Measurements from ENCODE around the gene TPR.

The TPR gene

GRCh38 chr1:186326009-186326408 lies 49.0 kb downstream of the TPR start:
- no peak for DNase-seq

GRCh38 chr1:186325239-186325638 lies 49.8 kb downstream of the TPR start:
- DNase-seq: no peak

GRCh38 chr1:186323865-186324264 lies 51.2 kb downstream of the TPR start:
- DNase-seq: no peak

DNA sequence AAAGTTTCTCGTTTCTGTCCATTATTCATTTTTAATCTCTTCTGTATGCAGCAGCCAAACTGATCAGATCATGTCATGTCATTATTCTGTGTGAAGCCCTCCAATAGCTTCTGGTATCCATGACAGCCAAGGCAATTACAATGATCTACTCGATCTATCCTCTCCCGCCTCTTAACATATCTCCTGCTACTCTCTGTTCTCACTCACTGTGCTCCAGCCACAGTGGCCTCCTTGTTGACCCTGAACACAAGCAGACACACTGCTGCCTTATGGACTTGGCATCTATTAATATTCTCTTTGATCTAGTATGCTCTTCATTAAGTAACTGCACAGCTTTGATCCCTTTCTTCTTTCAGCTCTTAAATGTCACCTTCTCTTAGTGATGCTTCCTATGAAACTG lies 59.5 kb downstream of the TPR start:
- no peak for DNase-seq

GRCh38 chr1:186311375-186312051 lies 63.5 kb downstream of the TPR start:
- no peak for DNase-seq

- DNase-seq: no peak
These were observed 64.7 kb downstream of the TPR start for GRCh38 chr1:186310307-186310706.

GRCh38 chr1:186308264-186309060 lies 66.6 kb downstream of the TPR start:
- DNase-seq: no peak

DNA sequence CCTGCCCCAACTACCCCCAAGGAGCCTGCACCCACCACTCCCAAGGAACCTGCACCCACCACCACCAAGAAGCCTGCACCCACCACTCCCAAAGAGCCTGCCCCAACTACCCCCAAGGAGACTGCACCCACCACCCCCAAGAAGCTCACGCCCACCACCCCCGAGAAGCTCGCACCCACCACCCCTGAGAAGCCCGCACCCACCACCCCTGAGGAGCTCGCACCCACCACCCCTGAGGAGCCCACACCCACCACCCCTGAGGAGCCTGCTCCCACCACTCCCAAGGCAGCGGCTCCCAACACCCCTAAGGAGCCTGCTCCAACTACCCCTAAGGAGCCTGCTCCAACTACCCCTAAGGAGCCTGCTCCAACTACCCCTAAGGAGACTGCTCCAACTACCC lies 67.6 kb downstream of the TPR start:
- no peak for DNase-seq

DNA sequence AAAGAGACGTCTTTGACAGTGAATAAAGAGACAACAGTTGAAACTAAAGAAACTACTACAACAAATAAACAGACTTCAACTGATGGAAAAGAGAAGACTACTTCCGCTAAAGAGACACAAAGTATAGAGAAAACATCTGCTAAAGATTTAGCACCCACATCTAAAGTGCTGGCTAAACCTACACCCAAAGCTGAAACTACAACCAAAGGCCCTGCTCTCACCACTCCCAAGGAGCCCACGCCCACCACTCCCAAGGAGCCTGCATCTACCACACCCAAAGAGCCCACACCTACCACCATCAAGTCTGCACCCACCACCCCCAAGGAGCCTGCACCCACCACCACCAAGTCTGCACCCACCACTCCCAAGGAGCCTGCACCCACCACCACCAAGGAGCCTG lies 68.5 kb downstream of the TPR start:
- no peak for DNase-seq

DNA sequence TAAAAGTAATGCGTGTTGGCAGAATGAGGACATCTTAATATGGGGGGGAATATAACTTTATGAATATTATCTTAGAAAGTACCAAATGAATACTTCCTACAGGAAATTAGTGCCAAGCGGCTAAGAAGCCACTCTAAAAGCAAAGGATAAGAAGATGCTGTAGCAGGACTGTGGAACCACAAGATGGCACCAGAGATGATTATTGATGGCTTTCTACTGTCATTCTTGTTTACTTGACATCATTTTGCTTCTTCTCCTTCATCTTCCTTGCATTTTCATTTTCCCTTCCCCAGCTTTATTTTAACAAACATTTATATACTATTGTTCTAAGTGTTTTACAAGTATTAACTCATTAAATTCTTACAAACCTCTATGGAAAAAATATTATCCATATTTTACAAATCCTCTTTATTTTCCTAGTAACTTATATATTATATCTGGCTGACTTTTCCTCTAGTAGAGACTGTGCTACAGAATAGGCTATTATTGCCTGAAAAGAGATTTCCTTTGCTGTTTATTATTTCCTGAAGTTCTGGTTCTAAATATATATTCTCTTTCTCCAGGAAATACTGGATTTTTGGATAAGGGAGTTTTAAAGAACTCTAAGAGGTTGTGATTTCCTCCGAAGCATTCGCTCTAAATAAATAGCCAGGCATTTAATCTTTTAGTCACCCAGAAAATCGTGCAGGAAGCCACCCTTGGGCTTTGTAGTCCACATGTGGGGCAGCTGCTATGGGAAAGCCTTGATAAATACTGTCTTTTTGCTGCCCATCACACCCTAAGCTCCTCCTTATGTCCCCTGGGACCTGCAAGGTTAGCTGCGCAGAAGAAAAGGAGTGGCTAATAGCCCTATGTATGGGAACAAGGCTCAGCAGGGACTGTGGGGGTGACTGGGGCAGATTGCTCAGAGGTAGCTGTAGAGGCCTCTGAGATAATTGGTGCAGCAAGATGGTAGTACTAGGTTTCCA lies 69.8 kb downstream of the TPR start:
- DNase-seq: peak; percentile 9

GRCh38 chr1:186303911-186304310 lies 71.1 kb downstream of the TPR start:
- no peak for DNase-seq

GRCh38 chr1:186302381-186302920 lies 72.6 kb downstream of the TPR start:
- DNase-seq: no peak

DNA sequence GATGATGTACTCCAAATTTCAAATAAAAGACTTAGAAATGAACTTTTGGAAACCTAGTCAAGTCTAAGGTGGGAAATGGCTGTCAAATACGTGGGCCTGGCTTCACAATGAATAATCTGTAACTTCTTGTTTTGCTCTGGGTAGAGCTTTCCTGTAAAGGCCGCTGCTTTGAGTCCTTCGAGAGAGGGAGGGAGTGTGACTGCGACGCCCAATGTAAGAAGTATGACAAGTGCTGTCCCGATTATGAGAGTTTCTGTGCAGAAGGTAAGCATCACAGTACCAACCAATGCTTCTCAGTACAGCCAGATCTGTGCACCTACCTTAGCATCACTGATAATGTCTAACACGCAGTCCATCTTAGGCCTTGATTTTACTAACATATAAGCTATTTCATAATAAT lies 73.6 kb downstream of the TPR start:
- no peak for DNase-seq

DNA sequence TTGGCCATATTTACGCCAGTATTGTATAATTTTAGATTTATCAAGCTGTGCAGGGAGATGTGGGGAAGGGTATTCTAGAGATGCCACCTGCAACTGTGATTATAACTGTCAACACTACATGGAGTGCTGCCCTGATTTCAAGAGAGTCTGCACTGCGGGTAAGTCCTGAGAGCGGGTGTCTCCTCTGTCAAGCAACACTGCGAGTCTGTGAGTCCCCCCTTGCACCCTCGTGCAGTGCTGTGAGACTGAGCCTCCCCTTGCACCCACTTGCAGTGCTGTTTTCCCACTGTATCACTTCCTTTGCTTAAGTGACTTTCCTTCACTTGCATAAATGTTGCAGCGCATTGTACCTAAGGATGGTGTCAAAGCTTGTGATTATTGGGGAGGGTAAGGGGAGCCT lies 75.0 kb downstream of the TPR start:
- no peak for DNase-seq

DNA sequence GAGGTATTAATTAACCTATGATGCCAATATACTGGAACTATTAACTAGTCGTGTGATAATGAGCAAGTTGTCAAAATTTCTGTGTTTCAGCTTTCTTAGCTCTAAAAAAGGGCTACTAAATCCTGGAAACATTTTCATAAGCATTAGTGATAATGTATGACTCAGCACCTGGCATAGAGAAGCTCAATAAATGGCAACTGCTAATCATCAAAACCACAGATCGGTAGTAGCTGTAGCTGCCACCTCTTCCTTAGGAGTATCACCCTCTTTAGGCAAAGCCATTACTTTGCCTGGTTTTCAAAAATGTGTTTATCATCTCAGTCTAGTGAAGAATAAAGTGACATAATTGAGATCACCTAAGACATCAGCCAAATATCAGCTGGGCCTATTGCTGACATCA lies 75.5 kb downstream of the TPR start:
- DNase-seq: no peak

DNA sequence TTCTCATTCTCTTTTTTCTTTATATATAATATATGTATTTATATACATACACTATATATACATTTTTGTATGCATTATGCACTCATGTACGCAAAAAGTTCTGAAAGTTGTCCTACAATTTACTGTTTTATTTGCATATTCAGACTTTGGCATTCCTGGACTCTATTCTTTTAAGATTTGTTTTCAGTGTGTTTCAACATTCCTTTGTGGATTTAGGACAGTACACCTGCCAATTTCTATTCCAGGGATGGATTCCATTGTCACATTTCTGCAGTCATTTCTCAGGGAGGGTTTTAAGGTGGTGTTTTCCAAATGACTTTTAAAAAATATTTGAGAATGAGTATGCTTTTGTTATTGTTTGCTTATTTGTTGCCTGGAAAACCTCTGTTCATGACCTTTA lies 76.2 kb downstream of the TPR start:
- DNase-seq: no peak

DNA sequence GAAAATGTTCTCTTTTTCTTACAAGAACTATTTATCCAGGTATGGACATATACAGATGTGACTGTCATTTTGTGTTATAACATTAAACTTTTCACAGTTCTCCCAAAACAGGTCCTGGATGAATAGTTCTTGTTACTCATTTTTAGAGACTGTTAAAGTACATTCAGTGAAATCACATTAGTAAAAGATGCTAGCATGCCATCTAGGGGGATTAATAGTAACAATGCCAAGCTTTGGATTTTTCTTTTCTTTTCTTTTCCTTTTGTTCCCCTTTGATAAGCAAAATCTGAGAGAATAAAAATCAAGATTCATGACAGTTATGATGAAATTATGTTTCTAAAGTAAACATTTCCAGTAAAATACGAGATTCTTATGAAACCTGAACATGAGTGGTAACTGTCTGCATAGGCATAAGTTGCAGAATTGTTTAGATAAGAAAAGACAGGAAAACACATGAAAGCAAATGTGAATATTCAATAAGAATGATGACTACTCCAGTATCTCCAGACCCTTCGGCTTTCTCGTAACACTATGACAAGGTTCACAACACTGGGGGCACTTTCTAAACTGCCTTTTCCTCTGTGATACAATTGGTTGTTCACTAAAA lies 77.5 kb downstream of the TPR start:
- no peak for DNase-seq

DNA sequence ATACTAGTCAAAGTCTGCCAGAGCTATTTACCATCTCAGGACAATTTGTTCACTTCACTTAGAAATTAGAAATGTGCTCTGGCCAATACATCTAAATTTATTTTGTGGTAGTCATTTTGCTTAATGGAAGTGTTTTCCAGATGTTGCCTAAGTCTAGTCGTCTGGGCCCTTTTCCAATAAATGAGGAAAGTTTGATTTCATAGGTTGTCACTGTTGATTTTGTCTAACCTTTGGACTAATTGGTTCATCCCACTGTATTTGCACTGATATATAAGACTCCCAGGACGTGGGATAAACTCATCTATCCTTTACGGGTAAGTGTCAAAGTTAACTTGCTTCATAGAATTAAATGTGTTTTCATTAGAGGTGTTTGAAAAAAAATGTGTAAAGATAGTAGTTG lies 79.1 kb downstream of the TPR start, which contains the start of gene PRG4:
Gene PRG4 (plus strand): TSS at position 300 of the 400 bp plus-strand sequence.
- no peak for DNase-seq

- no peak for DNase-seq
These were observed 82.2 kb downstream of the TPR start for GRCh38 chr1:186292875-186293274.

- no peak for DNase-seq
These were observed 83.8 kb downstream of the TPR start for GRCh38 chr1:186291271-186291670.

DNA sequence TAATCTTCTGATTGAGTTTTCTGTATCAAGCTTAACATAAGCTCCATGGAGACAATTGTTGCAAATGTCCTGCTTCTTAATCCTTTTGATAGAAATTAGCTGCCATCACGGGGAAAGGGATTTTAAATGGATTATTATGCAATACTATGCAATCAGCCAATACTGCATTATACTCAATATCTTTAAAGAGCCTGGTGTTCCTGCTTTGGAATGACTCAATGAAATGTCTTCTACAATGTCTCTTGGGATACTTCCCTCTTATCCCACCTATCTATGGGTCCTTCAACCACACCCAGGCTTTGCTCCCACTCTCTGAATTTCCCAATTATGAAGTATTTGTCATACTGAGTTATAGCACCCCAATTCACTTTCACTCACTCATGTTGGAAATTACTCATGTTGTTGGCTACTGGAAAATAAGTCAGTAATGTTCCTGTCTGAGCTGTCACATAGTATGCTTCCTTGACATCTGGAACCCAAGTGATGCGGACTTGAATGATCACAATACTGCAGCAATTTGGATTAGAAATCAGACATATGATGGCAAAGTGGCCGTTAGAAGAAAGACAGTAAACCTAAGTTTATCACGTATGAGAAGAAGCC lies 85.0 kb downstream of the TPR start:
- DNase-seq: no peak

Data from retina (tissue), 1 donor.